ENCODE measurements around the gene PRIMA1.

GRCh38 chr14:93732524-93732923 lies 55.8 kb downstream of the PRIMA1 start:
- no peak for TF ChIP-seq POLR2A (IDR thresholded peaks at IDR 0.05)
- TF ChIP-seq CTCF (IDR thresholded peaks at IDR 0.05) = no peak

All from thyroid gland (tissue), 4 donors.